HFFc6 (cell line): ENCODE measurements around the gene CST3. TPM values are rescaled to one million over a fixed set of nuclear protein-coding genes. Genes with fewer than 3 reads are reported as not detected.

Source experiments
- DNase-seq: peaks from one replicate; pipeline ENCODE4 v3.0.0-alpha.2; 2018
- H3K27ac Mint-ChIP-seq: 2 replicates; pipeline ENCODE4 v1.8.0; 2020; ENCODE audit warnings: mild to moderate bottlenecking, mixed read lengths
- H3K27me3 Mint-ChIP-seq: 2 replicates; pipeline ENCODE4 v1.8.0; 2021; ENCODE audit warnings: mild to moderate bottlenecking, moderate library complexity, mixed read lengths; ENCODE audit not compliant: insufficient read depth
- H3K36me3 Mint-ChIP-seq: 2 replicates; pipeline ENCODE4 v1.8.0; 2021; ENCODE audit warnings: low read depth, mixed read lengths
- H3K4me1 Mint-ChIP-seq: 2 replicates; pipeline ENCODE4 v1.8.0; 2020; ENCODE audit warnings: low read depth, mixed read lengths
- H3K4me3 Mint-ChIP-seq: 2 replicates; pipeline ENCODE4 v1.8.0; 2020; ENCODE audit warnings: mild to moderate bottlenecking, moderate library complexity, mixed read lengths
- H3K9me3 Mint-ChIP-seq: 2 replicates; pipeline ENCODE4 v1.8.0; 2020; ENCODE audit warnings: mild to moderate bottlenecking, mixed read lengths
- CTCF ChIP-seq: fragments of 200-600 bp; sonication (generic); IDR thresholded peaks from 2 replicates; pipeline ENCODE4 v1.5.0; 2021; ENCODE audit warnings: antibody characterized with exemption, mild to moderate bottlenecking
- total RNA-seq, 6 experiments: library from RNA; stranded (reverse); fragmentation: NEBNext Ultra II Directional; extraction: Animal tissue kit (Norgen Biotek cat#: 25700); gene quantifications; 2 replicates in 1 of 6; 3 replicates in 5 of 6; pipeline ENCODE4 v1.2.3, GENCODE V29; 2021

The CST3 gene
- total RNA-seq, 6 experiments from 2014 or later: 211 to 296 (median 234) TPM

- no peak overlapping the region for H3K4me3 Mint-ChIP-seq
- H3K4me1 Mint-ChIP-seq: no peaks in the 10 kb centered on the region
- H3K27me3 Mint-ChIP-seq: peaks cover 11% of the 10 kb centered on the region
- no peak for DNase-seq
- H3K9me3 Mint-ChIP-seq: no peaks in the 10 kb centered on the region
- TF ChIP-seq CTCF: no peak
- no peak overlapping the region for H3K27ac Mint-ChIP-seq
- H3K36me3 Mint-ChIP-seq: no peaks in the 10 kb centered on the region
Observed at GRCh38 chr20:23585449-23585807, 52.3 kb downstream of the CST3 start.

- Mint-ChIP-seq H3K4me3 (no peak overlapping the region), H3K27ac (no peak overlapping the region), H3K9me3 (no peaks in the 10 kb centered on the region), H3K4me1 (no peaks in the 10 kb centered on the region), H3K36me3 (no peaks in the 10 kb centered on the region), H3K27me3 (peaks cover 11% of the 10 kb centered on the region)
- TF ChIP-seq CTCF: no peak
- no peak for DNase-seq
Observed at GRCh38 chr20:23584434-23585199, 53.1 kb downstream of the CST3 start.

Other genes starting within 250 kb of the CST3 start
- gene NAPB, start 216.5 kb downstream of the CST3 start, total RNA-seq: 1 to 10 TPM; 4.1 to 5.9 (median 5.0) TPM
- gene CSTL1, start 198.3 kb downstream of the CST3 start, total RNA-seq: not detected
- not detected for gene CST11, start 185.1 kb downstream of the CST3 start, total RNA-seq
- gene CST8, start 146.8 kb downstream of the CST3 start, total RNA-seq: not detected
- gene CST9L, start 69.5 kb downstream of the CST3 start, total RNA-seq: not detected
- gene CST9, start 32.0 kb downstream of the CST3 start, total RNA-seq: not detected
- not detected for gene CST4, start 51.1 kb upstream of the CST3 start, total RNA-seq
- not detected for gene CST1, start 113.0 kb upstream of the CST3 start, total RNA-seq
- gene CST2, start 188.8 kb upstream of the CST3 start, total RNA-seq: not detected
- not detected for gene CST5, start 241.8 kb upstream of the CST3 start, total RNA-seq